ENCODE measurements around the gene NFATC2.

The NFATC2 gene

DNA sequence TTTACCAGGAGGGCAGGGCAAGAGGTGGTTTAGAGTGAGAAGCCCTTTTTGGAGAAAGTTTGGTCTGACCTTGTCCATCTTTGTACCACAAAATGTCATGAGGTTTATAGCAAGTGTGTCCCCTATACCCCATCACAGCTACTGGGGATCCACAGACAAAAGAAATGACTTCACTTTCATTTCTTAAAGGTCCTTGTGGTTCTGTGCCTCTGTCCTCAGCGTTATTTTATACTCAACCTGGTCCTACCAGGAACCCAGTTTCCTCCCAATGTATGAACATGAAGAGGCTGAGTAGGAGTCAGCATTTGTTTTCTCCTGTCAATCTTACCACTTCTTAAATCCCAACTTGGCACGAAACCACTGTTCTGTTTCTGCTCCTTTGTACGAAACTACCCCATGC lies 157.6 kb downstream of the NFATC2 start:
- Histone ChIP-seq H3K23ac (ENCODE audit: low read length) (no peak overlapping the region), H2AK5ac (ENCODE audit: low read length) (no peak overlapping the region), H3K56ac (ENCODE audit: low read length) (no peak overlapping the region), H3K36me3 (ENCODE audit: control insufficient read depth, insufficient read depth, low read length) (no peaks in the 10 kb centered on the region), H3K79me1 (ENCODE audit: low read length) (no peaks in the 10 kb centered on the region), H3K4me2 (ENCODE audit: low read length) (no peak overlapping the region), H4K5ac (ENCODE audit: low read length) (no peak overlapping the region), H2BK15ac (replicated peaks; ENCODE audit: low read depth) (no peak overlapping the region), H4K8ac (ENCODE audit: low read depth, low read length) (no peak overlapping the region), H3K4me3 (ENCODE audit: low read length) (no peak overlapping the region), H3K27ac (ENCODE audit: low read depth, low read length) (no peak overlapping the region), H3K4ac (ENCODE audit: low read depth, low read length) (no peak overlapping the region), H3K79me2 (ENCODE audit: control insufficient read depth, insufficient read depth, low read length) (no peaks in the 10 kb centered on the region), H3K4me1 (ENCODE audit: control insufficient read depth, low read depth, low read length) (no peaks in the 10 kb centered on the region), H2BK5ac (ENCODE audit: low read length) (no peak overlapping the region), H3K9ac (ENCODE audit: low read length) (no peak overlapping the region), H3K27me3 (ENCODE audit: insufficient read depth, low read length, poor library complexity) (no peaks in the 10 kb centered on the region), H2BK120ac (ENCODE audit: low read depth, low read length) (no peak overlapping the region), H3K18ac (ENCODE audit: low read length) (no peak overlapping the region)
- no peak for DNase-seq
- no CpG with 5 or more reads among the region's 3 CpGs for WGBS (ENCODE audit: extremely low coverage, insufficient coverage, low lambda C conversion rate)

GRCh38 chr20:51383891-51384510 lies 158.5 kb downstream of the NFATC2 start:
- H4K5ac ChIP-seq (ENCODE audit: low read length) = no peak overlapping the region
- no peak overlapping the region for H3K4ac ChIP-seq (ENCODE audit: low read depth, low read length)
- H3K4me1 ChIP-seq (ENCODE audit: control insufficient read depth, low read depth, low read length) = no peaks in the 10 kb centered on the region
- no peaks in the 10 kb centered on the region for H3K79me1 ChIP-seq (ENCODE audit: low read length)
- H3K79me2 ChIP-seq (ENCODE audit: control insufficient read depth, insufficient read depth, low read length) = no peaks in the 10 kb centered on the region
- no peak overlapping the region for H3K56ac ChIP-seq (ENCODE audit: low read length)
- H3K18ac ChIP-seq (ENCODE audit: low read length) = no peak overlapping the region
- no peak overlapping the region for H3K4me3 ChIP-seq (ENCODE audit: low read length)
- DNase-seq = no peak
- no peak overlapping the region for H2BK15ac ChIP-seq (replicated peaks; ENCODE audit: low read depth)
- no peak overlapping the region for H3K4me2 ChIP-seq (ENCODE audit: low read length)
- H3K23ac ChIP-seq (ENCODE audit: low read length) = no peak overlapping the region
- H2BK120ac ChIP-seq (ENCODE audit: low read depth, low read length) = no peak overlapping the region
- H2AK5ac ChIP-seq (ENCODE audit: low read length) = no peak overlapping the region
- H4K8ac ChIP-seq (ENCODE audit: low read depth, low read length) = no peak overlapping the region
- no peaks in the 10 kb centered on the region for H3K27me3 ChIP-seq (ENCODE audit: insufficient read depth, low read length, poor library complexity)
- H3K36me3 ChIP-seq (ENCODE audit: control insufficient read depth, insufficient read depth, low read length) = no peaks in the 10 kb centered on the region
- WGBS (ENCODE audit: extremely low coverage, insufficient coverage, low lambda C conversion rate) = no CpG with 5 or more reads among the region's 11 CpGs
- no peak overlapping the region for H2BK5ac ChIP-seq (ENCODE audit: low read length)
- no peak overlapping the region for H3K9ac ChIP-seq (ENCODE audit: low read length)
- H3K27ac ChIP-seq (ENCODE audit: low read depth, low read length) = no peak overlapping the region

GRCh38 chr20:51382986-51383821 lies 159.3 kb downstream of the NFATC2 start:
- H3K27ac ChIP-seq (ENCODE audit: low read depth, low read length) = no peak overlapping the region
- H3K56ac ChIP-seq (ENCODE audit: low read length) = no peak overlapping the region
- H3K18ac ChIP-seq (ENCODE audit: low read length) = no peak overlapping the region
- no peak overlapping the region for H4K8ac ChIP-seq (ENCODE audit: low read depth, low read length)
- no peaks in the 10 kb centered on the region for H3K79me2 ChIP-seq (ENCODE audit: control insufficient read depth, insufficient read depth, low read length)
- H3K79me1 ChIP-seq (ENCODE audit: low read length) = no peaks in the 10 kb centered on the region
- no CpG with 5 or more reads among the region's 23 CpGs for WGBS (ENCODE audit: extremely low coverage, insufficient coverage, low lambda C conversion rate)
- no peak for DNase-seq
- H4K5ac ChIP-seq (ENCODE audit: low read length) = no peak overlapping the region
- no peaks in the 10 kb centered on the region for H3K4me1 ChIP-seq (ENCODE audit: control insufficient read depth, low read depth, low read length)
- H3K9ac ChIP-seq (ENCODE audit: low read length) = no peak overlapping the region
- no peak overlapping the region for H3K23ac ChIP-seq (ENCODE audit: low read length)
- no peak overlapping the region for H3K4me2 ChIP-seq (ENCODE audit: low read length)
- H3K36me3 ChIP-seq (ENCODE audit: control insufficient read depth, insufficient read depth, low read length) = no peaks in the 10 kb centered on the region
- no peak overlapping the region for H2BK120ac ChIP-seq (ENCODE audit: low read depth, low read length)
- no peaks in the 10 kb centered on the region for H3K27me3 ChIP-seq (ENCODE audit: insufficient read depth, low read length, poor library complexity)
- no peak overlapping the region for H2AK5ac ChIP-seq (ENCODE audit: low read length)
- no peak overlapping the region for H3K4me3 ChIP-seq (ENCODE audit: low read length)
- no peak overlapping the region for H2BK5ac ChIP-seq (ENCODE audit: low read length)
- H2BK15ac ChIP-seq (replicated peaks; ENCODE audit: low read depth) = no peak overlapping the region
- no peak overlapping the region for H3K4ac ChIP-seq (ENCODE audit: low read depth, low read length)

GRCh38 chr20:51382111-51382985 lies 160.2 kb downstream of the NFATC2 start:
- Histone ChIP-seq H3K79me1 (ENCODE audit: low read length) (no peaks in the 10 kb centered on the region), H3K4me1 (ENCODE audit: control insufficient read depth, low read depth, low read length) (no peaks in the 10 kb centered on the region)

DNA sequence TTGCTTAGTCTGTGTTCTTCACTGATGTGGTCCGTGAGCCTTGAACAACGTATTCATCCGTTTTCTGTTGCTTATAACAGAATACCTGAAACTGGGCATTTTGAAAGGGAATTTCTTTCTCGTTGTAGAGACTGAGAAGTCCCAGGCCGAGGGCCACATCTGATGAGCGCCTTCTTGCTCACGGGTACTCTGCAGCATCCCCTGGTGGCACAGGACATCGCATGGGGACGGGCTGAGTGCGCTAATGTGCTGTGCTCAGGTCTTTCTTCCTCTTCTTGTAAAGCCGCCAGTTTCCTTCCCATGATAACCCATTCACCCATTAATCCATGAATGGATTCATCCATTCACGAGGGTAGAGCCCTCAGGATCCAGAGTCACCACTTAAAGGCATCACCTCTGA lies 161.0 kb downstream of the NFATC2 start:
- Histone ChIP-seq H2BK5ac (ENCODE audit: low read length) (no peak overlapping the region), H3K4ac (ENCODE audit: low read depth, low read length) (no peak overlapping the region), H3K9ac (ENCODE audit: low read length) (no peak overlapping the region), H2BK15ac (replicated peaks; ENCODE audit: low read depth) (no peak overlapping the region), H2AK5ac (ENCODE audit: low read length) (no peak overlapping the region), H2BK120ac (ENCODE audit: low read depth, low read length) (no peak overlapping the region), H3K4me1 (ENCODE audit: control insufficient read depth, low read depth, low read length) (no peaks in the 10 kb centered on the region), H3K4me2 (ENCODE audit: low read length) (no peak overlapping the region), H3K27ac (ENCODE audit: low read depth, low read length) (no peak overlapping the region), H3K4me3 (ENCODE audit: low read length) (no peak overlapping the region), H3K79me2 (ENCODE audit: control insufficient read depth, insufficient read depth, low read length) (no peaks in the 10 kb centered on the region), H3K27me3 (ENCODE audit: insufficient read depth, low read length, poor library complexity) (no peaks in the 10 kb centered on the region), H4K5ac (ENCODE audit: low read length) (no peak overlapping the region), H3K18ac (ENCODE audit: low read length) (no peak overlapping the region), H3K56ac (ENCODE audit: low read length) (no peak overlapping the region), H4K8ac (ENCODE audit: low read depth, low read length) (no peak overlapping the region), H3K23ac (ENCODE audit: low read length) (no peak overlapping the region), H3K36me3 (ENCODE audit: control insufficient read depth, insufficient read depth, low read length) (no peaks in the 10 kb centered on the region), H3K79me1 (ENCODE audit: low read length) (no peaks in the 10 kb centered on the region)
- no CpG with 5 or more reads among the region's 12 CpGs for WGBS (ENCODE audit: extremely low coverage, insufficient coverage, low lambda C conversion rate)
- peak; percentile 54 for DNase-seq

More at GRCh38 chr20:51382111-51382985, 160.2 kb downstream of the NFATC2 start:
- WGBS (ENCODE audit: extremely low coverage, insufficient coverage, low lambda C conversion rate) = no CpG with 5 or more reads among the region's 17 CpGs
- H3K27ac ChIP-seq (ENCODE audit: low read depth, low read length) = no peak overlapping the region
- no peak overlapping the region for H3K9ac ChIP-seq (ENCODE audit: low read length)
- H2BK120ac ChIP-seq (ENCODE audit: low read depth, low read length) = no peak overlapping the region
- no peak overlapping the region for H3K4me2 ChIP-seq (ENCODE audit: low read length)
- H2AK5ac ChIP-seq (ENCODE audit: low read length) = no peak overlapping the region
- DNase-seq = no peak
- no peaks in the 10 kb centered on the region for H3K36me3 ChIP-seq (ENCODE audit: control insufficient read depth, insufficient read depth, low read length)
- H3K23ac ChIP-seq (ENCODE audit: low read length) = no peak overlapping the region
- no peaks in the 10 kb centered on the region for H3K79me2 ChIP-seq (ENCODE audit: control insufficient read depth, insufficient read depth, low read length)
- no peak overlapping the region for H3K18ac ChIP-seq (ENCODE audit: low read length)
- no peak overlapping the region for H3K56ac ChIP-seq (ENCODE audit: low read length)
- H4K8ac ChIP-seq (ENCODE audit: low read depth, low read length) = no peak overlapping the region
- H2BK15ac ChIP-seq (replicated peaks; ENCODE audit: low read depth) = no peak overlapping the region
- H3K4me3 ChIP-seq (ENCODE audit: low read length) = no peak overlapping the region
- H4K5ac ChIP-seq (ENCODE audit: low read length) = no peak overlapping the region
- H3K27me3 ChIP-seq (ENCODE audit: insufficient read depth, low read length, poor library complexity) = no peaks in the 10 kb centered on the region
- no peak overlapping the region for H2BK5ac ChIP-seq (ENCODE audit: low read length)
- no peak overlapping the region for H3K4ac ChIP-seq (ENCODE audit: low read depth, low read length)
